ENCODE results near the gene CDON. TPM values are rescaled to one million over a fixed set of nuclear protein-coding genes. Genes with fewer than 3 reads are reported as not detected.

Gene CDON
- total RNA-seq, 2 experiments from 2014 or later: 1.9 to 2.7 TPM

DNA sequence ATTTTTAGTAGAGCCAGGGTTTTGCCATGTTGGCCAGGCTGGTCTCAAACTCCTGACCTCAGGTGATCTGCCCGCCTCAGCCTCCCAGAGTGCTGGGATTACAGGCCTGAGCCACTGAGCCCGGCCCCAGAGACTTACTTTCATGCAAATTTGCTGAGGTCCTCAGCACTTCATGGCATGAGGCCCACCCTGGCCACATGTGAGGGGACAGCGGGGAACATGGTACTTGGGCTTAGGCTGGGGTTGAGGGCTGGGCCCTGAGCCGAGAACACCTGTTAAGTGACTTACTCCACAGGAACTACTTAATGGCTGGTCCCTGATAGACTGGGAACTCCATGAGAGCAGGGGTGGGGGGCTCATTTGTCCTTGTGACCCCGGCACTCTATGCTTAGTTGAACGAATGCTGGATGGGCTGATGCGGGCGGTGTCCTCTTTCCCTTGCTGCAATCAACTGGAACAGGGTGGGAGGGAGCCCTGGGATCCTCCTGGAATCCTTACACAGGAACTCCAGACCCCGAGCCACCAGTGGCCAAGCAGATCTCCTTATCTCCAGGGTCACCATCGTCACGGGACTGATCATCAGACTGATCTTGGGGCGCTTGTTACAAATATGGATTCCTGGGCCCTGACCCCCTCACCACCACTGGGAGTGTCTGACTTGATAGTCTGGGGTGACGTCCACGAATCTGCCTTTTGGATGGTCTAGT is 115.8 kb downstream of the CDON start:
- Mint-ChIP-seq H3K36me3 (ENCODE audit: low read depth) (no peaks in the 10 kb centered on the region), H3K27ac (no peak overlapping the region), H3K4me1 (ENCODE audit: low read depth) (peaks cover 6% of the 10 kb centered on the region), H3K27me3 (no peaks in the 10 kb centered on the region), H3K4me3 (no peak overlapping the region), H3K9me3 (no peaks in the 10 kb centered on the region)
- Histone ChIP-seq H3K27me3 (ENCODE audit: control insufficient read depth in 1 of 2, insufficient read depth in 2 of 2, low read length in 2 of 2) (peaks cover 0 to 3% of the 10 kb centered on the region in 2 experiments), H3K4me1 (ENCODE audit: insufficient read depth, low read length) (peaks cover 6% of the 10 kb centered on the region), H3K4me3 (ENCODE audit: low read length) (no peak overlapping the region), H3K27ac (ENCODE audit: low read depth in 1 of 2, low read length in 2 of 2) (no peak overlapping the region), H3K9me3 (ENCODE audit: control insufficient read depth in 1 of 2, insufficient read depth in 1 of 2, low read length in 2 of 2) (no peaks in the 10 kb centered on the region), H3K36me3 (ENCODE audit: insufficient read depth, low read length) (no peaks in the 10 kb centered on the region)
- no peak for DNase-seq
- CTCF ChIA-PET: no interaction called here
- ATAC-seq (ENCODE audit: poor library complexity): no peak
- intact Hi-C loops (cut with DNase I, micrococcal nuclease): no loop called here
- POLR2A ChIA-PET: no interaction called here
- TF ChIP-seq, protein P1, sequence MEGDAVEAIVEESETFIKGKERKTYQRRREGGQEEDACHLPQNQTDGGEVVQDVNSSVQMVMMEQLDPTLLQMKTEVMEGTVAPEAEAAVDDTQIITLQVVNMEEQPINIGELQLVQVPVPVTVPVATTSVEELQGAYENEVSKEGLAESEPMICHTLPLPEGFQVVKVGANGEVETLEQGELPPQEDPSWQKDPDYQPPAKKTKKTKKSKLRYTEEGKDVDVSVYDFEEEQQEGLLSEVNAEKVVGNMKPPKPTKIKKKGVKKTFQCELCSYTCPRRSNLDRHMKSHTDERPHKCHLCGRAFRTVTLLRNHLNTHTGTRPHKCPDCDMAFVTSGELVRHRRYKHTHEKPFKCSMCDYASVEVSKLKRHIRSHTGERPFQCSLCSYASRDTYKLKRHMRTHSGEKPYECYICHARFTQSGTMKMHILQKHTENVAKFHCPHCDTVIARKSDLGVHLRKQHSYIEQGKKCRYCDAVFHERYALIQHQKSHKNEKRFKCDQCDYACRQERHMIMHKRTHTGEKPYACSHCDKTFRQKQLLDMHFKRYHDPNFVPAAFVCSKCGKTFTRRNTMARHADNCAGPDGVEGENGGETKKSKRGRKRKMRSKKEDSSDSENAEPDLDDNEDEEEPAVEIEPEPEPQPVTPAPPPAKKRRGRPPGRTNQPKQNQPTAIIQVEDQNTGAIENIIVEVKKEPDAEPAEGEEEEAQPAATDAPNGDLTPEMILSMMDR (IDR thresholded peaks at IDR 0.05): no peak

DNA sequence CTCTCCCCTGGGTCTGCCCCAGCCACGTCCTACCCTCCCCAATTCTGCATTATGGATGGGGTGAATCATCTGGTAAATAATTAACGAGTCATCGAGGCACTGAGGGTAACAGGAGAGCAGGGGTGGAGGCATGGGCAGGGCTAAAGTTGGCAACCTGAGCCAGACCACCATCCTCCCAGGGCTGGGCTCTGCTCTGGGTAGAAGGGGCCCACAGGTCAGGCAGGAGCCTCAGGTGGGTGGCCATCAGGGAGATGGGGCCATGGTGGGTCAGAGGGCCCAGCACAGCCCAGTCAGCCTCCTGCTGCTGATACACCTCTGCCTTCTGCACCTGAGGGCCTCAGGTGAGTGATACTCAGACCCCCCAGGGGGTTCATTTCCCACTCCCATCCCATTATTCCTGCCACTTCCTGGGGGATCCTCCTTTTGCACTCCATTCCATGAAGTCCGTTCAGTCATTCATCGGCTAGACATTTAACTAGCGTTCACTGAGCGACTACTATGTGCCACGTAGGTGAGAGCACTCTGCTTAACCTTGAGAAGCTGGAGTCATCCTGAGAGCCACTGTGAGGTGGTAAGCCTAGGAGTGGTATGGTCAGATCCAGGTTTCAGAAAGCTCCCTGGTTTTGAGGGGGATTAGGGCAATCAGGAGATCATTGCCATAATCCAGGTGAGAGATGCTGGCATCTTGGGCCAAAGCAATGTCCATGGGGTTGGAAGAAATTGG is 116.7 kb downstream of the CDON start, which contains the start of gene VSIG10L2:
TSS of gene VSIG10L2 (plus strand) at position 248 of the 724 bp plus-strand sequence. CDS start at position 260, 12 bp downstream.
- no peak within 1 kb of the TSS for H3K27ac Mint-ChIP-seq
- no peak for ATAC-seq (ENCODE audit: poor library complexity)
- H3K9me3 ChIP-seq (ENCODE audit: control insufficient read depth in 1 of 2, insufficient read depth in 1 of 2, low read length in 2 of 2): no peaks in the 10 kb centered on the region
- ChIA-PET CTCF (no interaction called here), POLR2A (interaction anchor here (0.6 kb wide), 1 partner anchor 46 kb away, joined by 3 read pairs; no protein-coding TSS in a partner anchor)
- DNase-seq: no peak
- TF ChIP-seq, protein P1 (IDR thresholded peaks at IDR 0.05): no peak
- no peaks in the 10 kb centered on the region for H3K36me3 ChIP-seq (ENCODE audit: insufficient read depth, low read length)
- no peak within 1 kb of the TSS for H3K4me3 ChIP-seq (ENCODE audit: low read length)
- peaks cover 7% of the 10 kb centered on the region for H3K4me1 ChIP-seq (ENCODE audit: insufficient read depth, low read length)
- H3K4me1 Mint-ChIP-seq (ENCODE audit: low read depth): peaks cover 6% of the 10 kb centered on the region
- H3K4me3 Mint-ChIP-seq: no peak within 1 kb of the TSS
- H3K27me3 ChIP-seq (ENCODE audit: control insufficient read depth in 1 of 2, insufficient read depth in 2 of 2, low read length in 2 of 2): peaks cover 0 to 3% of the 10 kb centered on the region in 2 experiments
- no peaks in the 10 kb centered on the region for H3K36me3 Mint-ChIP-seq (ENCODE audit: low read depth)
- no peaks in the 10 kb centered on the region for H3K27me3 Mint-ChIP-seq
- intact Hi-C loops (cut with DNase I, micrococcal nuclease): no loop called here
- H3K9me3 Mint-ChIP-seq: no peaks in the 10 kb centered on the region
- no peak within 1 kb of the TSS for H3K27ac ChIP-seq (ENCODE audit: low read depth in 1 of 2, low read length in 2 of 2)

DNA sequence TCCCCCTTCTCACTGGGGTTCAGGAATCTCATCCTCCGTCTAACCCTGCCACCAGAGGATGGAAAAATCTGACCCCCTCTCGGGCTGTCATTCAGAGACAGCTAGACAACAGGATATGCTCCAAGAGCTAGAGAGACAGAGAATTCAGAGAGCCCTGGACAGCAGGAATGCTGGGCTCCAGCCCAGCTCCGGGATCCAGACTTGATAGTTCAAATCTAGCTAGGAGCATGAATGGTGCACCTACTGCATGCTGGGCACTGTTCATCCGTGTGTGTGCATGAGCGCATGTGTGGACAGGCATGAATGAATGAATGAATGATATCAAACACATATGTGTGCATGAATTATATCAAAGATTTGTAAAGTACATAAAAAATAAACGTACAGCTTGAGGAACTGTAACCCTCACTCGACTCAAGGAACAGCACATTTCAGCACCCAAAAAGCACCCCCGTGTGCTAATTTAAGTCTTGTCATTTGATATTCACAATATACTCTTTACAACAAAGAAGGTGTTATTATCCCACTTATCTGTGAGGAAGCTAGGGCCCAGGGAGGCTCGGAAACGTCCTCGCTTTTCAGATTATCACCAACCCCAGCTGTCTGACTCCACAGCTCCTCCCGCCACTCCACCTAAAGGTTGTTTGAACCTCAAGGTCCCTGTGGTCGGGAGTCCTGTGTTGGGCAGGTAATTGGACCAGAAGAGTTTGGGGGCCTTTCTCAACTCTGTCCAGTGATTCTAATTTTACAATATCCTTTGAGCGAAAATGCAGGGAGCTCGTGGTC is 117.5 kb downstream of the CDON start:
- Histone ChIP-seq H3K36me3 (ENCODE audit: insufficient read depth, low read length) (no peaks in the 10 kb centered on the region), H3K27ac (ENCODE audit: low read depth in 1 of 2, low read length in 2 of 2) (no peak overlapping the region), H3K4me3 (ENCODE audit: low read length) (no peak overlapping the region), H3K9me3 (ENCODE audit: control insufficient read depth in 1 of 2, insufficient read depth in 1 of 2, low read length in 2 of 2) (no peaks in the 10 kb centered on the region), H3K27me3 (ENCODE audit: control insufficient read depth in 1 of 2, insufficient read depth in 2 of 2, low read length in 2 of 2) (peaks cover 0 to 3% of the 10 kb centered on the region in 2 experiments), H3K4me1 (ENCODE audit: insufficient read depth, low read length) (peaks cover 7% of the 10 kb centered on the region)
- H3K9me3 Mint-ChIP-seq: no peaks in the 10 kb centered on the region
- POLR2A ChIA-PET: no interaction called here
- TF ChIP-seq, protein P1 (IDR thresholded peaks at IDR 0.05): no peak
- ATAC-seq (ENCODE audit: poor library complexity): no peak
- peaks cover 6% of the 10 kb centered on the region for H3K4me1 Mint-ChIP-seq (ENCODE audit: low read depth)
- no peak for DNase-seq
- intact Hi-C loops (cut with DNase I, micrococcal nuclease): no loop called here
- no peak overlapping the region for H3K27ac Mint-ChIP-seq
- CTCF ChIA-PET: no interaction called here
- no peak overlapping the region for H3K4me3 Mint-ChIP-seq
- no peaks in the 10 kb centered on the region for H3K27me3 Mint-ChIP-seq
- H3K36me3 Mint-ChIP-seq (ENCODE audit: low read depth): no peaks in the 10 kb centered on the region

Data from CD4-positive, alpha-beta T cell (primary cell).